GM18951 (cell line): Measurements from ENCODE around the gene MCTP2.

Source experiments
- POLR2A ChIP-seq: IDR thresholded peaks from 4 replicates; pipeline ENCODE4 v1.6.1; 2011; ENCODE audit warnings: mild to moderate bottlenecking; ENCODE audit not compliant: insufficient read length, insufficient read depth; ENCODE audit errors: extremely low read depth
- in situ Hi-C: fragments of 300-500 bp; cut with MboI; formaldehyde crosslinking; loops from one replicate; pipeline ENCODE4 v1.12.0; 2022; ENCODE audit warnings: low sequenced_read_pairs, mixed read lengths, inconsistent platforms; ENCODE audit not compliant: unreplicated experiment

MCTP2 gene

DNA sequence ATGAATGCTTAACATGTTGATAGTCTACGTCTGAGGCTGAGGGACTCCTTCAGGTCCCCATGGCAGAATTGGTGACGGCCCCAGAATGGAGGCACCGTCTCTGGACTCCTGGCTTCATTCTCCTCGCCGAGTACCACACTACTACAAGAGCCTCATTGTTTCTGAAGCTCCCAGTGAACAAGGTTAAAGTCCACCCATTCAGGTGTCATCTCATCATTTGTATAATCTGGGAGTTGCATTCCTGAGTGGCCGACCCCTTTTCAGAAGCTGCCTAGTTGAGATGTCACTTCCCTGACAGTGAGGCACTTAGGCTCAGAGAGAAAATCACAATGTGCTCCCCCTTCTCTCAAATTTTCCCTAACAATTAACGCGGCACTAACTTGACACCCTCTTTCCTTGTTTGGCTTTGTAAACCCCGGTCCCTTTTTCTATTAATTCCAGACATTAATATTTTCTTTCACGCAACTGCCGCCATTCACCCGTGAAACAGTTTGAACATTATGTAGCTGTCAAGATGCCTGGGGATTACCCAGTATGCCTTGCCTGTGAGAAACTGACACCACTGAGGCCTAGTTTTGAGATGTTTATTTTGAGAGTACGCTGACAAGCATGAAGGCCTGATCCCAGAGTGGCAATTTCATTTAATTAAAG is 105.6 kb downstream of the MCTP2 start:
- TF ChIP-seq POLR2A: no peak
- in situ Hi-C loops: no loop called here

GRCh38 chr15:94338243-94338846 is 107.0 kb downstream of the MCTP2 start:
- in situ Hi-C loops: no loop called here

DNA sequence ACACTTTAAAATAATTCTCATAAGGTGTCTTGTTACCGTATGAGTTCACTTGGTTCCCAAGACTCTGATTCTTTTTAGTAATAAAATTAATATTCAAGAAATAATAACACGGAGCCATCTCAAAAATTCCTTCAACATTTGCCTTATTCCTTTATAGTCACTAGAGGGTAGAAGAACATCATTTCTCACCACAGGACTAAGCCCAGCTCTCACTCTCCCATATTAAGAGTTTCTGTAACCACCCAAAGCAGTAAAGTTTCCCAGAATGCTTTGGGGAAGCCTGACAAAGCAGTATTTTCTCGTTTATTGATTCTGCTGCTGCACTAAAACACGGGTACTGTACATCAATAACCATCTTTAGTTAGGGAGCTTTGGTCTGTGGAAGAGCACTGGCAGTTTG is 114.9 kb downstream of the MCTP2 start:
- in situ Hi-C loops: no loop called here
- no peak for TF ChIP-seq POLR2A

More at GRCh38 chr15:94338243-94338846, 107.0 kb downstream of the MCTP2 start:
- TF ChIP-seq POLR2A: no peak

DNA sequence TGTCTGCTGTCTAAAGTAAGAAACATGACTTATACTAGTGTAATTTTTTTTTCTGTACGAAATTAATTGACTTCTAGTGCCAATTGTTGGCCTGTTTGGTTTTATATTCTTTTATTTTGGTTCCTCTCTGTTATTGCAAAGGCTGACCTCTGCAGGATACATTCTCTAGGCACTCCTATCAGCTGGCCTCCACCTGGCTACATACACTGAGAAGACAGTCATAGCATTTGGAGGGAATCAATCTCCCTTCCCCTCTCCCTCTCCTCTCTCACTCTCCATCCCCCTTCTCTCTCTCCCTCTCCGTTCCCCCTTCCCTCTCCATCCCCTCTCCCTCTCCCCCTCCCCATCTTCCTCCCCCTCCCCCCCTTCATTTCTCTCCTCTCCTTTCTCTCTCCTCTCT is 116.7 kb downstream of the MCTP2 start:
- in situ Hi-C loops: no loop called here
- TF ChIP-seq POLR2A: no peak

DNA sequence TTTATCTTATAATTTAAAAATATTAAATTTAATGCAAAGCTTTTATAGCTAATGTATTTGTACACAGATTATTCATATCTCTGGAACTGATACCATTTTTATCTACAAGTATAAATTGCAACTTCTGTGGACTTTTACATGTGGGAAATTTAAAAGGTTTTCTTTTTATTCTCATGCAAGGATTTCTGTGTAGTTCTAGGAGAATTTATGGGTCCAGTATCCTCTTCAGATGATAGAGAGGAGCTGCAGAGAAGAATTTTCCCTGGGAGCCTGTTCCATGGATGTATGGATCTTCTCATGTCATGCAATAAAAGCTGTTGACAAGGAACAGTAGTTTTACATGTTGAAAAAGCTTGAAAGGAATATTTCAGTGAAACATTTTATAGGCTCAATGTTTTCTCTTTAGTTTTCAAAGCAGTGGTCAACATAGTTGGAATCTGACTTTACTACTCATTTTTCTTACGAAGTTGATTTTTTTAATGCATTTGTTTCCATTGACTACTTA is 119.7 kb downstream of the MCTP2 start:
- no peak for TF ChIP-seq POLR2A
- in situ Hi-C loops: no loop called here

- no peak for TF ChIP-seq POLR2A
- in situ Hi-C loops: no loop called here
Measured at GRCh38 chr15:94352636-94353487, 121.5 kb downstream of the MCTP2 start.

DNA sequence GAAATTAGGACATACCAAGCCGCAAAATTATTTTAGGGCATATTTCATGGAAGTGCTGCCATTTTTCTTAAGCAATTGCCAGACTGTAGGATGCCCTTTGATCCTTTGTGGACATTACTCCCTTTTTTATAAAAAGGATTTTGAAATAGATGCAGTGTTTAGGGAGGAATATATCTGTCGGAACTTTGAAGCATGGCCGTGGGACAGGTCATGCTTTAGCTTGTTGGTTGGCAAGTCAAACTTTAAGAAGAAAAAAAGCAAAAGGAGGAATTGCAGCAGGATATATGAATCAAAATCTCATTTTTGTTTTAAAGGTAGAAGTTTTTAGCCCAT is 122.1 kb downstream of the MCTP2 start:
- in situ Hi-C loops: no loop called here
- TF ChIP-seq POLR2A: no peak

DNA sequence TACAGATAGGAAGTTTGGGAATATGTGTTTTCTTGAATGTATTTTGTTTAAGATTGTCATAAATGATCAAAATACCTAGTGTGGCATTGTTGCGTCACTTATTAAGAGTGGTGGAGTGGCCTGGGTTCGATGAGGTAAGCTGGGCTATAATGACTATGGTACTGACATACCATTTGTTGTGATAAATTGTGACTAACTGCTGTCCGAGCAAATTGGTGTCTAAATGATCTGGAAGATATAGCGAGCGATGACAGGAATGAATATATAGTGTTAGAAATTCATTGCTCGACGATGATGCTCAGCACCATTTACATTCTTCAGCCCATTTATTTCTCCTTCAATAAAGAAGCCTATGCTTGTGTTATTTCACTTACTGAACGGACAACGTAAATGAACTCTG is 123.3 kb downstream of the MCTP2 start:
- in situ Hi-C loops: no loop called here
- no peak for TF ChIP-seq POLR2A

DNA sequence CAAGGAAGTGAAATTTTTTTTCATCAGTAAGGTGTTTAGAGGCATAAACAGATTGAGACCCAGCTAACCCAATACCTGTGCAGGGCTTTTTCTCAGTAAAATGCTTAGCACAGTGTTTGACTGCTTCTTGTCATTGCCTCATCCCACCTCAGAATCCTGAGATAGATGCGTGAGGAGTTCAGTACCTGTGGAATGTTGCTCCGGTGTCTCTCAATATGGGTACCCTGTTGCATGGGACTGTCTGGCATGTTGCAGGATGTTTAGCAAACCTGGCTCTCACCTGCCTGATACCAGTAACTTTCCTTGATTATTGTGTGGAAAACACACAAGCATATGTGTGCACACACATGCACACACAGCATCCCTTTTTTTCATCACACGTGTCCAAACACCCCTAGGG is 128.4 kb downstream of the MCTP2 start:
- in situ Hi-C loops: no loop called here
- no peak for TF ChIP-seq POLR2A

GRCh38 chr15:94360251-94360685 is 128.9 kb downstream of the MCTP2 start:
- TF ChIP-seq POLR2A: no peak
- in situ Hi-C loops: no loop called here

GRCh38 chr15:94362385-94363092 is 131.2 kb downstream of the MCTP2 start:
- in situ Hi-C loops: no loop called here
- TF ChIP-seq POLR2A: no peak

DNA sequence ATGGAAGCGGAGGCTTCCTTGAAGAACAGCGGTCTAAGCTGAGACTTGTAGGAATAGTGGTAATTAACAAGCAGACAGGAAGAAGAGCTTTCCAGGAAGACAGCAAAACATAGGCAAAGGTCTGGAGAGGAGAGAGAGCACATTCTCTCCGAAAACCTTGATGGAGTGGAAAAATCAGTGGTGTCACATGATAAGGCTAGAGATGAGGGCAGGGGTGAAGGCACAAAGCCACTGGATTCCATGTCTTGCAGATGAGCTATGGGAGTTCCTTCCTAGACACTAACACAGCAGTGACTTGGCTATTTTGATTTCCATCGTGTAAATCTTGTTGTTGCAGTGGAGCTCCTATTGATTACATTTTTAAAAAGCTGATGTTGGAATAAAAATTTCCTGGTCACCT is 132.0 kb downstream of the MCTP2 start:
- in situ Hi-C loops: no loop called here
- no peak for TF ChIP-seq POLR2A

DNA sequence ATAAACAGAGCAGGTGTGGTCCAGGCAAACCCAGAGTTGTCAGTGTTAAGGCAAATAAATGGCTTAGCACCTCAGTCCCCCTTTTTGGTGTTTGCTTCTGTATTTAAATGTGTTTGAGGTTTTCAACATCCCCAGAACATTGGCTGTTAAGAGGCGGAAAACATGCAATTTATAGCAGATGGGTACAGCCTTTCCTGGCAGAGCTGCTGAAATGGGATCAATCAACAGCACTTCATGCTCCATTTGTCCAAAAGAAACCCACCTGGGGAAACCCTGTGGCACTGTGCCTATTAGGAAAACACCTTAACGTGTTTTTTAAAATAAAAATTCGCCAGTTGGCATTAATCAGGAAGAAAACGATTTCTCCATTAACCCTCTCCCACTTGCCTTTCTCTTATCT is 135.4 kb downstream of the MCTP2 start:
- in situ Hi-C loops: no loop called here
- no peak for TF ChIP-seq POLR2A
